HL-60 (cell line): ENCODE data around the gene TVP23C.

Source experiments
- DNase-seq, 2 experiments: peaks; one replicate each; pipeline ENCODE4 v3.0.0-alpha.2; 2010 to 2020; ENCODE audit warnings: low read depth in 1 of 2, low spot score in 1 of 2
- H3K27ac ChIP-seq: fragments of 250-450 bp; sonication (Bioruptor Pico); replicated peaks from 2 replicates; pipeline ENCODE4 v1.5.1; 2020; ENCODE audit warnings: mild to moderate bottlenecking, moderate library complexity
- H3K27me3 ChIP-seq: fragments of 250-450 bp; sonication (Bioruptor Pico); 2 replicates; pipeline ENCODE4 v1.5.1; 2021; ENCODE audit warnings: mild to moderate bottlenecking, moderate library complexity; ENCODE audit not compliant: insufficient read depth, poor library complexity, severe bottlenecking
- H3K4me3 ChIP-seq: replicated peaks from 2 replicates; pipeline ENCODE4 v1.5.1; 2011; ENCODE audit warnings: mild to moderate bottlenecking, control low read depth, low read length; ENCODE audit not compliant: insufficient read depth
- GABPA ChIP-seq: IDR thresholded peaks from 2 replicates; pipeline ENCODE4 v1.6.1; 2012; ENCODE audit warnings: low read depth
- POLR2AphosphoS5 ChIP-seq: IDR thresholded peaks from 2 replicates; pipeline ENCODE4 v1.6.1; 2012; ENCODE audit warnings: low read depth
- SPI1 ChIP-seq: IDR thresholded peaks from 2 replicates; pipeline ENCODE4 v1.6.1; 2012; ENCODE audit warnings: low read depth, mild to moderate bottlenecking, borderline replicate concordance
- TF ChIP-seq, protein P1 (sequence below): IDR thresholded peaks from 2 replicates; pipeline ENCODE4 v1.6.1; 2012; ENCODE audit warnings: low read depth; ENCODE audit not compliant: insufficient replicate concordance
- TF ChIP-seq, protein P2 (sequence below): IDR thresholded peaks from one replicate; pipeline ENCODE4 v1.5.1; 2011; ENCODE audit warnings: low read length, control low read depth, inconsistent platforms; ENCODE audit not compliant: insufficient read depth

TVP23C gene

DNA sequence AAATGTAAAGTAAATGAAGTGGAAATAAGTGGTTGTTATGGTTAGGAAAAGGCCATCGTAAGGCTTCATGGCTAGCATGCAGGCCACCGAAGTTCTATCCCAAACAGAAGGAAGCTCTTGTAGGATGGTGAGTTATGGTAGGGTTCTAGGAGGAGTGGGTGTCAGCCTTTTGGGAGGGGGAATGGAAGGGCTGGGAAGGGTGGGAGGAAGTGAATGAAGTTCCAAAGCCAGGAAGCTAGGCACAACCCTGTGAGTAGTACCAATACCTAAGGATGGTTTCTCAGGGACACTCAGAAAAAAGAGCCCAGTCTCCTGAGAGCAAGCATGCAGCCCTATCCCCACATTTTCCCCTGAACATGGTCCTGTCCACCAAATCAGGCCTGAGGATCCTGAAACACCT is 59.6 kb downstream of the TVP23C start:
- H3K4me3 ChIP-seq: no peak overlapping the region
- H3K27ac ChIP-seq: no peak overlapping the region
- DNase-seq: no peak
- TF ChIP-seq SPI1: no peak
- no peak for TF ChIP-seq POLR2AphosphoS5
- TF ChIP-seq, protein P1, sequence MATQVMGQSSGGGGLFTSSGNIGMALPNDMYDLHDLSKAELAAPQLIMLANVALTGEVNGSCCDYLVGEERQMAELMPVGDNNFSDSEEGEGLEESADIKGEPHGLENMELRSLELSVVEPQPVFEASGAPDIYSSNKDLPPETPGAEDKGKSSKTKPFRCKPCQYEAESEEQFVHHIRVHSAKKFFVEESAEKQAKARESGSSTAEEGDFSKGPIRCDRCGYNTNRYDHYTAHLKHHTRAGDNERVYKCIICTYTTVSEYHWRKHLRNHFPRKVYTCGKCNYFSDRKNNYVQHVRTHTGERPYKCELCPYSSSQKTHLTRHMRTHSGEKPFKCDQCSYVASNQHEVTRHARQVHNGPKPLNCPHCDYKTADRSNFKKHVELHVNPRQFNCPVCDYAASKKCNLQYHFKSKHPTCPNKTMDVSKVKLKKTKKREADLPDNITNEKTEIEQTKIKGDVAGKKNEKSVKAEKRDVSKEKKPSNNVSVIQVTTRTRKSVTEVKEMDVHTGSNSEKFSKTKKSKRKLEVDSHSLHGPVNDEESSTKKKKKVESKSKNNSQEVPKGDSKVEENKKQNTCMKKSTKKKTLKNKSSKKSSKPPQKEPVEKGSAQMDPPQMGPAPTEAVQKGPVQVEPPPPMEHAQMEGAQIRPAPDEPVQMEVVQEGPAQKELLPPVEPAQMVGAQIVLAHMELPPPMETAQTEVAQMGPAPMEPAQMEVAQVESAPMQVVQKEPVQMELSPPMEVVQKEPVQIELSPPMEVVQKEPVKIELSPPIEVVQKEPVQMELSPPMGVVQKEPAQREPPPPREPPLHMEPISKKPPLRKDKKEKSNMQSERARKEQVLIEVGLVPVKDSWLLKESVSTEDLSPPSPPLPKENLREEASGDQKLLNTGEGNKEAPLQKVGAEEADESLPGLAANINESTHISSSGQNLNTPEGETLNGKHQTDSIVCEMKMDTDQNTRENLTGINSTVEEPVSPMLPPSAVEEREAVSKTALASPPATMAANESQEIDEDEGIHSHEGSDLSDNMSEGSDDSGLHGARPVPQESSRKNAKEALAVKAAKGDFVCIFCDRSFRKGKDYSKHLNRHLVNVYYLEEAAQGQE: no peak
- TF ChIP-seq GABPA: no peak
- TF ChIP-seq, protein P2, sequence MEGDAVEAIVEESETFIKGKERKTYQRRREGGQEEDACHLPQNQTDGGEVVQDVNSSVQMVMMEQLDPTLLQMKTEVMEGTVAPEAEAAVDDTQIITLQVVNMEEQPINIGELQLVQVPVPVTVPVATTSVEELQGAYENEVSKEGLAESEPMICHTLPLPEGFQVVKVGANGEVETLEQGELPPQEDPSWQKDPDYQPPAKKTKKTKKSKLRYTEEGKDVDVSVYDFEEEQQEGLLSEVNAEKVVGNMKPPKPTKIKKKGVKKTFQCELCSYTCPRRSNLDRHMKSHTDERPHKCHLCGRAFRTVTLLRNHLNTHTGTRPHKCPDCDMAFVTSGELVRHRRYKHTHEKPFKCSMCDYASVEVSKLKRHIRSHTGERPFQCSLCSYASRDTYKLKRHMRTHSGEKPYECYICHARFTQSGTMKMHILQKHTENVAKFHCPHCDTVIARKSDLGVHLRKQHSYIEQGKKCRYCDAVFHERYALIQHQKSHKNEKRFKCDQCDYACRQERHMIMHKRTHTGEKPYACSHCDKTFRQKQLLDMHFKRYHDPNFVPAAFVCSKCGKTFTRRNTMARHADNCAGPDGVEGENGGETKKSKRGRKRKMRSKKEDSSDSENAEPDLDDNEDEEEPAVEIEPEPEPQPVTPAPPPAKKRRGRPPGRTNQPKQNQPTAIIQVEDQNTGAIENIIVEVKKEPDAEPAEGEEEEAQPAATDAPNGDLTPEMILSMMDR: no peak
- H3K27me3 ChIP-seq: no peaks in the 10 kb centered on the region

DNA sequence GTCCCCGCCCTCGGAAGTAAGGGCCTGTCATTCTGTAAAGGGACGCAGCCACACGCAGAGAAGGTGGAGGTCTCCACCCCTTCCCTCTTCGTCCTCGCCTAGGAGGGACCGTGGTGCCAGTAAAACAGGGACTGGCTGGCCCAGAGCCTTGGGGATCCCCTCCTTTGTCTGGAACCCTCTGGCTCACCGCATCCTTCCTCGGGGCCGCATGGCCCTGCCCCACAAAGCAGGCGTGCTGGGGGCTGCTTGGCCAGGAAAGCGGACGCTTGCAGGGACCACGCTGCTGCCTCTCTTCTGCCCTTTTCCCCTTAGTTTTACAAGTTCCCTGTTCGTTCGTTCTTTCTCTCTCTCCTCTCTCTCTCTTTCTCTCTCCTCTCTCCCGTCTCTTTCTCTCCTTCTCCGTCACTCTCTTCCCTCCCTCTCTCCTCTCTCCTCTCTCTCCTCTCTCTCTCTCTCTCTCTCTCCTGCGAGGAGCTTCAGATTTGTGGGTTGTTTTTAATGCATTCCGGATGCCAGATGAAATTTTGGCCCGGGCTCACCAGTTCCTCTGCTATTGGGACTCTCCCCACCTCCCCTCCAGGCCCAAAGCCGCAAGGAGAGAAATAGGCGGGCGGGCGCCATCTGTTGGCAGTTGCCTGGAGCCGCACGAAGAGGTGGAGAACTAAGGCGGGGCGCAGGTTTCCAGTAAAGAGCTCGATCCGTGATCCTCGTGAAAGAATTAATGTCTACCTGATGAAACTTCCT is 60.7 kb downstream of the TVP23C start:
- peak; percentile 11 to 58 for DNase-seq
- no peaks in the 10 kb centered on the region for H3K27me3 ChIP-seq
- TF ChIP-seq, protein P2: peak; percentile 20
- TF ChIP-seq, protein P1: no peak
- no peak overlapping the region for H3K27ac ChIP-seq
- H3K4me3 ChIP-seq: no peak overlapping the region

DNA sequence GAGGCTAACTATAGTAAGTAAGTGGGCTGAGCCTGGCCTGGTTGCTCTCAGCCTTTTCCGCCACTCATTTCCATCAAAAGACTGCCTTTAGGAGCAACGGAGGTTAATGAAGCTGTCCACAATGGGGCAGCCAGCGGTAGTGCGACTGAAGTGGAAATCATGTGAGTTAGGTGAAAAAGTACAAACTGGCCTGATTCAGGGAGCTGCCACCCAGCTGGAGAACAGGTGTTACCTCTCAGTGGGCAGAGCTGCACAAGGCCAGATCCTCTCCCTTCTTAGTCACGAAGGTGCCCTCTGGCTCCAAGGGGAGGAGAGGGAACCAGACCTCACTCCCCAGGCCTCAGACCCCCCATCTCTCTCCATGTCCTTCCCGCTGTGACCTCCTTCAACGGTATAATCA is 61.5 kb downstream of the TVP23C start:
- Histone ChIP-seq H3K27me3 (no peaks in the 10 kb centered on the region), H3K27ac (no peak overlapping the region), H3K4me3 (no peak overlapping the region)
- DNase-seq: no peak
- TF ChIP-seq, protein P1: no peak
- TF ChIP-seq, protein P2: no peak
- TF ChIP-seq SPI1: no peak
- TF ChIP-seq POLR2AphosphoS5: no peak
- no peak for TF ChIP-seq GABPA
